Stomach smooth muscle (tissue), 2 donors: ENCODE measurements around the gene GFPT2.
"Not testable (repeated sequence)": the region's sequence is repeated elsewhere in the genome, so short reads cannot be mapped to it uniquely, and the experiment has no call there.

Source experiments
- H3K27ac ChIP-seq: one replicate; pipeline ENCODE4 v1.7.0; 2013; ENCODE audit warnings: mild to moderate bottlenecking, low read length, inconsistent platforms
- H3K27me3 ChIP-seq, 2 donors: one replicate each; pipeline ENCODE4 v1.7.0; 2013; ENCODE audit warnings: low read length in 2 of 2; ENCODE audit not compliant: insufficient read depth in 2 of 2, control insufficient read depth in 1 of 2
- H3K36me3 ChIP-seq, 2 donors: one replicate each; pipeline ENCODE4 v1.7.0; 2013; ENCODE audit warnings: low read length in 2 of 2; ENCODE audit not compliant: control insufficient read depth in 2 of 2, insufficient read depth in 2 of 2
- H3K4me1 ChIP-seq: one replicate; pipeline ENCODE4 v1.7.0; 2013; ENCODE audit warnings: low read length; ENCODE audit not compliant: control insufficient read depth, insufficient read depth
- H3K4me3 ChIP-seq, 2 donors: one replicate each; pipeline ENCODE4 v1.7.0; 2013; ENCODE audit warnings: low read length in 2 of 2
- H3K9ac ChIP-seq, 2 donors: one replicate each; pipeline ENCODE4 v1.7.0; 2013; ENCODE audit warnings: low read length in 2 of 2, mild to moderate bottlenecking in 1 of 2
- H3K9me3 ChIP-seq, 2 donors: one replicate each; pipeline ENCODE4 v1.7.0; 2013; ENCODE audit warnings: low read length in 2 of 2; ENCODE audit not compliant: control insufficient read depth in 2 of 2
- donor health status: healthy.
- donor health status: Pancreatic carcinoma.

Gene GFPT2

GRCh38 chr5:180304431-180305375 lies 48.4 kb downstream of the GFPT2 start:
- H3K27ac ChIP-seq, result no peak overlapping the region
- no peaks in the 10 kb centered on the region for H3K9me3 ChIP-seq
- no peaks in the 10 kb centered on the region for H3K27me3 ChIP-seq
- no peaks in the 10 kb centered on the region for H3K4me1 ChIP-seq
- no peak overlapping the region for H3K4me3 ChIP-seq
- H3K9ac ChIP-seq, result no peak overlapping the region
- H3K36me3 ChIP-seq, result peaks cover 0 to 5% of the 10 kb centered on the region in 2 donors

GRCh38 chr5:180304016-180304292 lies 49.2 kb downstream of the GFPT2 start:
- H3K27me3 ChIP-seq, result no peaks in the 10 kb centered on the region
- H3K9ac ChIP-seq, result no peak overlapping the region
- H3K36me3 ChIP-seq, result peaks cover 0 to 5% of the 10 kb centered on the region in 2 donors
- no peak overlapping the region for H3K4me3 ChIP-seq
- no peaks in the 10 kb centered on the region for H3K9me3 ChIP-seq
- H3K4me1 ChIP-seq, result no peaks in the 10 kb centered on the region
- H3K27ac ChIP-seq, result no peak overlapping the region

GRCh38 chr5:180303226-180304015 lies 49.7 kb downstream of the GFPT2 start:
- H3K27me3 ChIP-seq, result no peaks in the 10 kb centered on the region
- H3K4me1 ChIP-seq, result no peaks in the 10 kb centered on the region
- no peak overlapping the region for H3K4me3 ChIP-seq
- no peak overlapping the region for H3K27ac ChIP-seq
- no peak overlapping the region for H3K9ac ChIP-seq
- no peaks in the 10 kb centered on the region for H3K9me3 ChIP-seq
- peaks cover 0 to 5% of the 10 kb centered on the region in 2 donors for H3K36me3 ChIP-seq

- H3K4me1 ChIP-seq, result no peaks in the 10 kb centered on the region
- H3K36me3 ChIP-seq, result peaks cover 0 to 5% of the 10 kb centered on the region in 2 donors
- no peaks in the 10 kb centered on the region for H3K9me3 ChIP-seq
- H3K27ac ChIP-seq, result no peak overlapping the region
- H3K4me3 ChIP-seq, result no peak overlapping the region
- no peaks in the 10 kb centered on the region for H3K27me3 ChIP-seq
- no peak overlapping the region for H3K9ac ChIP-seq
Observed at GRCh38 chr5:180302256-180302655, 50.9 kb downstream of the GFPT2 start.

GRCh38 chr5:180301253-180301652 lies 51.9 kb downstream of the GFPT2 start:
- Histone ChIP-seq H3K4me3 (no peak overlapping the region), H3K9me3 (no peaks in the 10 kb centered on the region), H3K4me1 (no peaks in the 10 kb centered on the region), H3K36me3 (peaks cover 0 to 5% of the 10 kb centered on the region in 2 donors), H3K27me3 (no peaks in the 10 kb centered on the region), H3K9ac (no peak overlapping the region), H3K27ac (no peak overlapping the region)

GRCh38 chr5:180299526-180299925 lies 53.6 kb downstream of the GFPT2 start:
- Histone ChIP-seq H3K27ac (no peak overlapping the region), H3K9me3 (no peaks in the 10 kb centered on the region), H3K4me1 (no peaks in the 10 kb centered on the region), H3K4me3 (no peak overlapping the region), H3K36me3 (peaks cover 0 to 2% of the 10 kb centered on the region in 2 donors), H3K9ac (no peak overlapping the region), H3K27me3 (no peaks in the 10 kb centered on the region)

- H3K4me3 ChIP-seq, H3K27ac ChIP-seq, H3K9me3 ChIP-seq, H3K36me3 ChIP-seq, H3K27me3 ChIP-seq, H3K4me1 ChIP-seq, H3K9ac ChIP-seq: not testable (repeated sequence)
Observed at GRCh38 chr5:180299014-180299413, 54.1 kb downstream of the GFPT2 start.

GRCh38 chr5:180297587-180298282 lies 55.4 kb downstream of the GFPT2 start:
- Histone ChIP-seq H3K27me3 (no peaks in the 10 kb centered on the region), H3K27ac (no peak overlapping the region), H3K9ac (no peak overlapping the region), H3K9me3 (no peaks in the 10 kb centered on the region), H3K4me1 (peaks cover 10% of the 10 kb centered on the region), H3K36me3 (no peaks in the 10 kb centered on the region), H3K4me3 (no peak overlapping the region)

GRCh38 chr5:180296771-180297170 lies 56.4 kb downstream of the GFPT2 start:
- Histone ChIP-seq H3K27me3 (no peaks in the 10 kb centered on the region), H3K4me3 (no peak overlapping the region)

GRCh38 chr5:180294913-180295555 lies 58.1 kb downstream of the GFPT2 start:
- H3K27me3 ChIP-seq, result no peaks in the 10 kb centered on the region
- no peaks in the 10 kb centered on the region for H3K9me3 ChIP-seq
- no peak overlapping the region for H3K27ac ChIP-seq
- H3K36me3 ChIP-seq, result no peaks in the 10 kb centered on the region
- no peak overlapping the region for H3K4me3 ChIP-seq
- H3K4me1 ChIP-seq, result peaks cover 24% of the 10 kb centered on the region
- no peak overlapping the region for H3K9ac ChIP-seq

More at GRCh38 chr5:180296771-180297170, 56.4 kb downstream of the GFPT2 start:
- H3K9ac ChIP-seq, result no peak overlapping the region
- no peaks in the 10 kb centered on the region for H3K36me3 ChIP-seq
- no peaks in the 10 kb centered on the region for H3K9me3 ChIP-seq
- H3K4me1 ChIP-seq, result peaks cover 14% of the 10 kb centered on the region
- H3K27ac ChIP-seq, result no peak overlapping the region
